Measurements from ENCODE around the gene KCNJ6. TPM values are rescaled to one million over a fixed set of nuclear protein-coding genes. Genes with fewer than 3 reads are reported as not detected.
A peak's percentile ranks its signal among the peaks of the same experiment; 100 is the strongest.

Gene KCNJ6
- total and polyA plus RNA-seq, 9 of the 15 experiments (the other 6 are each of a cell fraction or from before 2014, with no cell fraction given) = 0.06 to 0.21 (median 0.13) TPM; not detected in 1

DNA sequence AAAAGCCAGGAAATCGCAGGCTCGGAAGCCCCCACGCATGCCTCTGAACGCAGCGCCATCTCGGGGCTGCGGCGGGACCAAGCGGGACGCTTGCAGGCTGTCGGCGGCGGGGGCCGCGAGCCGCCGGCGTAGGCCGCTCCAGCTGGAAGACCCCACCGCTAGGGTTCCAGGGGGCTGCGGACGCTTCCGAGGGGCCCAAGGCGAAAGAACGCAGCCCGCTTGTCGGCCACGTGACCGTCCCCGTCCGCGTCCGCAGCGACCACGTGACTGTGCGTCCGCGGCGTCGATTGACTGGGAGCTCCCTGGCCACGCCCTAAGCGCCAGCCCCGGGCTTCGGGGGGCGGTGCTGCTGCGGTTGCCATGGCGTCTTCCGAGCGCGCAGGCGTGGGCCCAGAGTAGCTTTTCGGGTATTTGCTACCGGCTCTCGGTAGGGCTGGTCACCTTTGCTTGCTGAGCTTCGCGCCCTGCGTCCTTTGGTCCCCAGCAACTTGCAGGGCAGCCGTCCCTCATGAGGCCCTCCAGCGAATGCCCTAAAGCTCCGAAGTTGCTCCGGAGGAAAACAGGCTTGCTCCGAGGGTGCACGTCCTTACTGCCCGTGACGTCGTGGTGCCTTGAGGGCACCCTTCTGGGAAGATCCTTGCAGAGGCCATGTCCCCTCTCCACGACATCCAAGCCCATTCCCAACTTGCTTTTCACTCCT lies 352.5 kb downstream of the KCNJ6 start (continued):
- TF ChIP-seq MTF1 (CRISPR knock-in tag; IDR thresholded peaks at IDR 0.05; ENCODE audit: borderline replicate concordance) (no peak), ZBTB1 (CRISPR knock-in tag; IDR thresholded peaks at IDR 0.05; ENCODE audit: borderline replicate concordance, low read depth) (peak; percentile 45; the same call in 1 of the 2 replicates), POLR2A (conservative IDR thresholded peaks at IDR 0.05) (peak; percentile 87), ZNF316 (IDR thresholded peaks at IDR 0.05) (no peak), FOXM1 (IDR thresholded peaks at IDR 0.05; ENCODE audit: low read depth) (no peak), FOXM1 (CRISPR knock-in tag; IDR thresholded peaks at IDR 0.05; ENCODE audit: low read depth) (peak; percentile 84; the same call in 1 of the 2 replicates), ZC3H11A (IDR thresholded peaks at IDR 0.05; ENCODE audit: low read depth, low read length) (peak; percentile 21; the same call in 1 of the 2 replicates), BRF1 (IDR thresholded peaks at IDR 0.05; ENCODE audit: borderline replicate concordance, extremely low read depth, insufficient read length) (no peak), ELF4 (CRISPR knock-in tag; IDR thresholded peaks at IDR 0.05) (no peak), ZBTB2 (IDR thresholded peaks at IDR 0.05) (no peak; the same call in 1 of the 2 replicates), FOS (IDR thresholded peaks at IDR 0.05; ENCODE audit: extremely low read depth, insufficient read length) (peak; percentile 78), GATA2 (CRISPR knock-in tag; IDR thresholded peaks at IDR 0.05) (0 out of 2 replicates have a peak, but pooled peaks have one; percentile 3), CTCFL (IDR thresholded peaks at IDR 0.05; ENCODE audit: borderline replicate concordance, insufficient read depth, low read depth, low read length, poor library complexity, severe bottlenecking) (peak; percentile 76), MAFK (IDR thresholded peaks at IDR 0.05; ENCODE audit: low read length) (0 out of 2 replicates have a peak, but pooled peaks have one; percentile 9)
- TF ChIP-seq, protein P1, sequence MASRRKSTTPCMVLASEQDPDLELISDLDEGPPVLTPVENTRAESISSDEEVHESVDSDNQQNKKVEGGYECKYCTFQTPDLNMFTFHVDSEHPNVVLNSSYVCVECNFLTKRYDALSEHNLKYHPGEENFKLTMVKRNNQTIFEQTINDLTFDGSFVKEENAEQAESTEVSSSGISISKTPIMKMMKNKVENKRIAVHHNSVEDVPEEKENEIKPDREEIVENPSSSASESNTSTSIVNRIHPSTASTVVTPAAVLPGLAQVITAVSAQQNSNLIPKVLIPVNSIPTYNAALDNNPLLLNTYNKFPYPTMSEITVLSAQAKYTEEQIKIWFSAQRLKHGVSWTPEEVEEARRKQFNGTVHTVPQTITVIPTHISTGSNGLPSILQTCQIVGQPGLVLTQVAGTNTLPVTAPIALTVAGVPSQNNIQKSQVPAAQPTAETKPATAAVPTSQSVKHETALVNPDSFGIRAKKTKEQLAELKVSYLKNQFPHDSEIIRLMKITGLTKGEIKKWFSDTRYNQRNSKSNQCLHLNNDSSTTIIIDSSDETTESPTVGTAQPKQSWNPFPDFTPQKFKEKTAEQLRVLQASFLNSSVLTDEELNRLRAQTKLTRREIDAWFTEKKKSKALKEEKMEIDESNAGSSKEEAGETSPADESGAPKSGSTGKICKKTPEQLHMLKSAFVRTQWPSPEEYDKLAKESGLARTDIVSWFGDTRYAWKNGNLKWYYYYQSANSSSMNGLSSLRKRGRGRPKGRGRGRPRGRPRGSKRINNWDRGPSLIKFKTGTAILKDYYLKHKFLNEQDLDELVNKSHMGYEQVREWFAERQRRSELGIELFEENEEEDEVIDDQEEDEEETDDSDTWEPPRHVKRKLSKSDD (conservative IDR thresholded peaks at IDR 0.05; ENCODE audit: low read length) = no peak; the same call in 1 of the 2 replicates
- TF ChIP-seq, protein P2, sequence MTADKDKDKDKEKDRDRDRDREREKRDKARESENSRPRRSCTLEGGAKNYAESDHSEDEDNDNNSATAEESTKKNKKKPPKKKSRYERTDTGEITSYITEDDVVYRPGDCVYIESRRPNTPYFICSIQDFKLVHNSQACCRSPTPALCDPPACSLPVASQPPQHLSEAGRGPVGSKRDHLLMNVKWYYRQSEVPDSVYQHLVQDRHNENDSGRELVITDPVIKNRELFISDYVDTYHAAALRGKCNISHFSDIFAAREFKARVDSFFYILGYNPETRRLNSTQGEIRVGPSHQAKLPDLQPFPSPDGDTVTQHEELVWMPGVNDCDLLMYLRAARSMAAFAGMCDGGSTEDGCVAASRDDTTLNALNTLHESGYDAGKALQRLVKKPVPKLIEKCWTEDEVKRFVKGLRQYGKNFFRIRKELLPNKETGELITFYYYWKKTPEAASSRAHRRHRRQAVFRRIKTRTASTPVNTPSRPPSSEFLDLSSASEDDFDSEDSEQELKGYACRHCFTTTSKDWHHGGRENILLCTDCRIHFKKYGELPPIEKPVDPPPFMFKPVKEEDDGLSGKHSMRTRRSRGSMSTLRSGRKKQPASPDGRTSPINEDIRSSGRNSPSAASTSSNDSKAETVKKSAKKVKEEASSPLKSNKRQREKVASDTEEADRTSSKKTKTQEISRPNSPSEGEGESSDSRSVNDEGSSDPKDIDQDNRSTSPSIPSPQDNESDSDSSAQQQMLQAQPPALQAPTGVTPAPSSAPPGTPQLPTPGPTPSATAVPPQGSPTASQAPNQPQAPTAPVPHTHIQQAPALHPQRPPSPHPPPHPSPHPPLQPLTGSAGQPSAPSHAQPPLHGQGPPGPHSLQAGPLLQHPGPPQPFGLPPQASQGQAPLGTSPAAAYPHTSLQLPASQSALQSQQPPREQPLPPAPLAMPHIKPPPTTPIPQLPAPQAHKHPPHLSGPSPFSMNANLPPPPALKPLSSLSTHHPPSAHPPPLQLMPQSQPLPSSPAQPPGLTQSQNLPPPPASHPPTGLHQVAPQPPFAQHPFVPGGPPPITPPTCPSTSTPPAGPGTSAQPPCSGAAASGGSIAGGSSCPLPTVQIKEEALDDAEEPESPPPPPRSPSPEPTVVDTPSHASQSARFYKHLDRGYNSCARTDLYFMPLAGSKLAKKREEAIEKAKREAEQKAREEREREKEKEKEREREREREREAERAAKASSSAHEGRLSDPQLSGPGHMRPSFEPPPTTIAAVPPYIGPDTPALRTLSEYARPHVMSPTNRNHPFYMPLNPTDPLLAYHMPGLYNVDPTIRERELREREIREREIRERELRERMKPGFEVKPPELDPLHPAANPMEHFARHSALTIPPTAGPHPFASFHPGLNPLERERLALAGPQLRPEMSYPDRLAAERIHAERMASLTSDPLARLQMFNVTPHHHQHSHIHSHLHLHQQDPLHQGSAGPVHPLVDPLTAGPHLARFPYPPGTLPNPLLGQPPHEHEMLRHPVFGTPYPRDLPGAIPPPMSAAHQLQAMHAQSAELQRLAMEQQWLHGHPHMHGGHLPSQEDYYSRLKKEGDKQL (CRISPR knock-in tag; IDR thresholded peaks at IDR 0.05; ENCODE audit: borderline replicate concordance) = no peak

All from K562 (cell line).